Measurements from ENCODE around the gene SKAP1.

The SKAP1 gene

DNA sequence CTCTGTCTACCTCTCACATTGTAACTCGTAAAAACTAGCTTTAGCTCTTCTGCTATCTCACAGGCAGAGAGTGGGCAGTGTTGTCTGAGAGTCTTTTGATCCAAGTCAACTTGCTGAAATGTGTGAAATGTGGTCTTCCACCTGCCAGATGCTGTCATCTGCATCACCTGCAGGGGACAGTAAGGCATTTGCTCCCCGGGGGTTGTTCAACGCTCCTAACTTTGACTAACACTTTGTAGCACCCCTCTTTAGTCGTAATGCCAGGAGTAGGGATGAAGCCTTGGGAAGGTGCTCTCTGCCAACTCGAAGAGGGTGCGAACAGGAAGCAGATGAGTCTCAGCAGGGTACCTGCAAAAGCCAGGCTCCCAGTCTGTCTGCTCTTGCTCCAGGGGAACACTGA lies 286.4 kb downstream of the SKAP1 start:
- Histone ChIP-seq H3K27me3 (ENCODE audit: insufficient read depth, poor library complexity, severe bottlenecking) (peaks cover 8% of the 10 kb centered on the region), H3K4me3 (replicated peaks; ENCODE audit: insufficient read depth, low read length) (no peak overlapping the region), H3K27ac (replicated peaks) (no peak overlapping the region)
- TF ChIP-seq POLR2AphosphoS5 (IDR thresholded peaks at IDR 0.05; ENCODE audit: low read depth): no peak
- TF ChIP-seq, protein P1, sequence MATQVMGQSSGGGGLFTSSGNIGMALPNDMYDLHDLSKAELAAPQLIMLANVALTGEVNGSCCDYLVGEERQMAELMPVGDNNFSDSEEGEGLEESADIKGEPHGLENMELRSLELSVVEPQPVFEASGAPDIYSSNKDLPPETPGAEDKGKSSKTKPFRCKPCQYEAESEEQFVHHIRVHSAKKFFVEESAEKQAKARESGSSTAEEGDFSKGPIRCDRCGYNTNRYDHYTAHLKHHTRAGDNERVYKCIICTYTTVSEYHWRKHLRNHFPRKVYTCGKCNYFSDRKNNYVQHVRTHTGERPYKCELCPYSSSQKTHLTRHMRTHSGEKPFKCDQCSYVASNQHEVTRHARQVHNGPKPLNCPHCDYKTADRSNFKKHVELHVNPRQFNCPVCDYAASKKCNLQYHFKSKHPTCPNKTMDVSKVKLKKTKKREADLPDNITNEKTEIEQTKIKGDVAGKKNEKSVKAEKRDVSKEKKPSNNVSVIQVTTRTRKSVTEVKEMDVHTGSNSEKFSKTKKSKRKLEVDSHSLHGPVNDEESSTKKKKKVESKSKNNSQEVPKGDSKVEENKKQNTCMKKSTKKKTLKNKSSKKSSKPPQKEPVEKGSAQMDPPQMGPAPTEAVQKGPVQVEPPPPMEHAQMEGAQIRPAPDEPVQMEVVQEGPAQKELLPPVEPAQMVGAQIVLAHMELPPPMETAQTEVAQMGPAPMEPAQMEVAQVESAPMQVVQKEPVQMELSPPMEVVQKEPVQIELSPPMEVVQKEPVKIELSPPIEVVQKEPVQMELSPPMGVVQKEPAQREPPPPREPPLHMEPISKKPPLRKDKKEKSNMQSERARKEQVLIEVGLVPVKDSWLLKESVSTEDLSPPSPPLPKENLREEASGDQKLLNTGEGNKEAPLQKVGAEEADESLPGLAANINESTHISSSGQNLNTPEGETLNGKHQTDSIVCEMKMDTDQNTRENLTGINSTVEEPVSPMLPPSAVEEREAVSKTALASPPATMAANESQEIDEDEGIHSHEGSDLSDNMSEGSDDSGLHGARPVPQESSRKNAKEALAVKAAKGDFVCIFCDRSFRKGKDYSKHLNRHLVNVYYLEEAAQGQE (IDR thresholded peaks at IDR 0.05; ENCODE audit: insufficient replicate concordance, low read depth): no peak
- no peak for TF ChIP-seq GABPA (IDR thresholded peaks at IDR 0.05; ENCODE audit: low read depth)
- TF ChIP-seq SPI1 (IDR thresholded peaks at IDR 0.05; ENCODE audit: borderline replicate concordance, low read depth): no peak
- no peak for TF ChIP-seq CTCF (IDR thresholded peaks at IDR 0.05; ENCODE audit: insufficient read depth, low read length)
- no peak for DNase-seq (ENCODE audit: low read depth in 1 of 2, low spot score in 1 of 2)

GRCh38 chr17:48139944-48140343 lies 290.1 kb downstream of the SKAP1 start:
- TF ChIP-seq GABPA (IDR thresholded peaks at IDR 0.05; ENCODE audit: low read depth) (no peak), SPI1 (IDR thresholded peaks at IDR 0.05; ENCODE audit: borderline replicate concordance, low read depth) (peak; percentile 81), POLR2AphosphoS5 (IDR thresholded peaks at IDR 0.05; ENCODE audit: low read depth) (peak; percentile 45; the same call in 1 of the 2 replicates)
- no peak overlapping the region for H3K4me3 ChIP-seq (replicated peaks; ENCODE audit: insufficient read depth, low read length)
- H3K27me3 ChIP-seq (ENCODE audit: insufficient read depth, poor library complexity, severe bottlenecking): peaks cover 3% of the 10 kb centered on the region
- peak in 1 of 2 experiments; percentile 75 for DNase-seq (ENCODE audit: low read depth in 1 of 2, low spot score in 1 of 2)
- H3K27ac ChIP-seq (replicated peaks): peak overlapping the region; percentile 55

GRCh38 chr17:48137656-48138055 lies 292.4 kb downstream of the SKAP1 start:
- no peak for DNase-seq (ENCODE audit: low read depth in 1 of 2, low spot score in 1 of 2)
- TF ChIP-seq, protein P1 (IDR thresholded peaks at IDR 0.05; ENCODE audit: insufficient replicate concordance, low read depth): no peak
- no peak for TF ChIP-seq SPI1 (IDR thresholded peaks at IDR 0.05; ENCODE audit: borderline replicate concordance, low read depth)
- TF ChIP-seq GABPA (IDR thresholded peaks at IDR 0.05; ENCODE audit: low read depth): no peak
- TF ChIP-seq POLR2AphosphoS5 (IDR thresholded peaks at IDR 0.05; ENCODE audit: low read depth): no peak
- no peak for TF ChIP-seq CTCF (IDR thresholded peaks at IDR 0.05; ENCODE audit: insufficient read depth, low read length)
- H3K4me3 ChIP-seq (replicated peaks; ENCODE audit: insufficient read depth, low read length): no peak overlapping the region
- H3K27ac ChIP-seq (replicated peaks): no peak overlapping the region
- H3K27me3 ChIP-seq (ENCODE audit: insufficient read depth, poor library complexity, severe bottlenecking): no peaks in the 10 kb centered on the region

- no peak for TF ChIP-seq GABPA (IDR thresholded peaks at IDR 0.05; ENCODE audit: low read depth)
- TF ChIP-seq SPI1 (IDR thresholded peaks at IDR 0.05; ENCODE audit: borderline replicate concordance, low read depth): no peak
- TF ChIP-seq POLR2AphosphoS5 (IDR thresholded peaks at IDR 0.05; ENCODE audit: low read depth): no peak
- peak; percentile 2 for TF ChIP-seq CTCF (IDR thresholded peaks at IDR 0.05; ENCODE audit: insufficient read depth, low read length)
- TF ChIP-seq, protein P1 (IDR thresholded peaks at IDR 0.05; ENCODE audit: insufficient replicate concordance, low read depth): no peak
- H3K27ac ChIP-seq (replicated peaks): no peak overlapping the region
- H3K4me3 ChIP-seq (replicated peaks; ENCODE audit: insufficient read depth, low read length): no peak overlapping the region
- DNase-seq (ENCODE audit: low read depth in 1 of 2, low spot score in 1 of 2): no peak
- H3K27me3 ChIP-seq (ENCODE audit: insufficient read depth, poor library complexity, severe bottlenecking): no peaks in the 10 kb centered on the region
Observed at GRCh38 chr17:48134912-48135480, 295.0 kb downstream of the SKAP1 start.

Data from HL-60 (cell line).